Mesothelial cell of epicardium (in vitro differentiated cells): ENCODE results near the gene OR7G2. TPM values are rescaled to one million over a fixed set of nuclear protein-coding genes. Genes with fewer than 3 reads are reported as not detected.

Experiments
- DNase-seq, 2 experiments: peaks; one replicate each; pipeline ENCODE4 v3.0.0; 2021; ENCODE audit warnings: low spot score in 2 of 2; ENCODE audit not compliant: unreplicated experiment in 2 of 2
- H3K27ac Mint-ChIP-seq: 2 replicates; pipeline ENCODE4 v1.8.0; 2021; ENCODE audit warnings: mixed read lengths
- H3K27me3 Mint-ChIP-seq: 2 replicates; pipeline ENCODE4 v1.8.0; 2021; ENCODE audit warnings: low read depth, mixed read lengths
- H3K36me3 Mint-ChIP-seq: 2 replicates; pipeline ENCODE4 v1.8.0; 2021; ENCODE audit warnings: mixed read lengths
- H3K4me1 Mint-ChIP-seq: 2 replicates; pipeline ENCODE4 v1.8.0; 2021; ENCODE audit warnings: mixed read lengths
- H3K4me3 Mint-ChIP-seq: 2 replicates; pipeline ENCODE4 v1.8.0; 2021; ENCODE audit warnings: mild to moderate bottlenecking, moderate library complexity, mixed read lengths
- H3K9me3 Mint-ChIP-seq: 2 replicates; pipeline ENCODE4 v1.8.0; 2021; ENCODE audit warnings: mixed read lengths
- CTCF ChIP-seq: fragments of 200-600 bp; sonication (generic); IDR thresholded peaks from one replicate; pipeline ENCODE4 v1.5.0; 2021; ENCODE audit warnings: antibody characterized with exemption; ENCODE audit not compliant: unreplicated experiment
- total RNA-seq: library from RNA; stranded (reverse); gene quantifications from 3 replicates; pipeline ENCODE4 v1.2.1, GENCODE V29; 2021

Gene OR7G2
- total RNA-seq, 1 donor from 2014 or later, result not detected

- Mint-ChIP-seq H3K27me3 (peaks cover 2% of the 10 kb centered on the region), H3K4me1 (peaks cover 22% of the 10 kb centered on the region), H3K27ac (no peak overlapping the region), H3K9me3 (no peaks in the 10 kb centered on the region), H3K4me3 (no peak overlapping the region), H3K36me3 (no peaks in the 10 kb centered on the region)
- no peak for DNase-seq
- TF ChIP-seq CTCF, result no peak
Observed at GRCh38 chr19:9052894-9053293, 54.4 kb downstream of the OR7G2 start.

Other genes starting within 250 kb of the OR7G2 start
- gene MUC16, start 97.1 kb downstream of the OR7G2 start, total RNA-seq, result 0.60 to 1.1 TPM (median 0.66 TPM) in 3 replicates
- not detected in 3 replicates for gene OR1M1, start 20.4 kb downstream of the OR7G2 start, total RNA-seq
- gene OR7G1, start 8.3 kb upstream of the OR7G2 start, total RNA-seq, result not detected in 3 replicates
- gene OR7G3, start 19.5 kb upstream of the OR7G2 start, total RNA-seq, result not detected in 3 replicates
- 40.6 to 44.9 TPM (median 44.7 TPM) in 3 replicates for gene ZNF317, start 32.9 kb upstream of the OR7G2 start, total RNA-seq
- gene OR7D2, start 71.5 kb upstream of the OR7G2 start, total RNA-seq, result 1.8 to 1.9 TPM (median 1.8 TPM) in 3 replicates
- not detected in 3 replicates for gene OR7D4, start 112.1 kb upstream of the OR7G2 start, total RNA-seq
- not detected in 3 replicates for gene OR7E24, start 143.5 kb upstream of the OR7G2 start, total RNA-seq
- gene ZNF699, start 202.4 kb upstream of the OR7G2 start, total RNA-seq, result 9.5 to 11.2 TPM (median 10.1 TPM) in 3 replicates
- gene ZNF559, start 216.7 kb upstream of the OR7G2 start, total RNA-seq, result 35.4 to 43.4 TPM (median 40.0 TPM) in 3 replicates